Skin epidermis (tissue), 12 donors: ENCODE results near the gene ABCC4.
A peak's percentile ranks its signal among the peaks of the same experiment; 100 is the strongest.

Source experiments
- H3K27ac ChIP-seq, 21 experiments: fragments of 200-600 bp; sonication (generic) in 11 of 21; one replicate each; pipeline ENCODE4 v1.5.0; 2020; ENCODE audit warnings: mild to moderate bottlenecking in 3 of 21, inconsistent platforms in 2 of 21, moderate library complexity in 2 of 21
- H3K4me3 ChIP-seq, 7 experiments: fragments of 200-600 bp; sonication (generic) in 2 of 7; one replicate each; pipeline ENCODE4 v1.5.0; 2020; ENCODE audit warnings: inconsistent platforms in 2 of 7, mild to moderate bottlenecking in 2 of 7, moderate library complexity in 1 of 7

The ABCC4 gene

DNA sequence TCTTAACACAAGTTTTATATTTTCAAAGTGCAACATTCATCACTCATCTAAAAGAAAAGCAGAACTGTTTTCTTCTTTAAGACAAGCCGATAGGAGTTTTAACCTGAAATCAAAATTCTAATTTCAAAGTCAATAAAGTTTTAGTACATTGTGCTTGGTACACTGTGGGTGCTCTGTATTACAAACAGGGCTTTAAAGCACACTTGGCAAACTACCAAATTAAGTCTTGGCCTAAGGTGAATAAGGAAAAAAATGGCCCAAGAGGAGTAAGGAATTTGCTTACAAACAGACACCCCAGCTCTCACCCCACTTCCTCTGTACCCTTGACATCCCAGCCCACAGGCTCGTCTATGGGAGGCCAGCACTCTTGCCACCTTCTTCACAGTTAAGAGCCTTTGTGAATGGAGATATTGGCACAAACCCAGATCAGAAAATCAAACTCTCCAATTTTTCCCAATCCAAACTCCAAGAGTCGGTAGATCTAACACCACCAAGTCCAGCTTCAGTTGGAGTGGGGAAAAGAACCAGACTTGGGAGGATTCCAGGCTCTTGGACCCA is 66.0 kb downstream of the ABCC4 start:
- Histone ChIP-seq H3K27ac (no peak overlapping the region), H3K4me3 (no peak overlapping the region)

DNA sequence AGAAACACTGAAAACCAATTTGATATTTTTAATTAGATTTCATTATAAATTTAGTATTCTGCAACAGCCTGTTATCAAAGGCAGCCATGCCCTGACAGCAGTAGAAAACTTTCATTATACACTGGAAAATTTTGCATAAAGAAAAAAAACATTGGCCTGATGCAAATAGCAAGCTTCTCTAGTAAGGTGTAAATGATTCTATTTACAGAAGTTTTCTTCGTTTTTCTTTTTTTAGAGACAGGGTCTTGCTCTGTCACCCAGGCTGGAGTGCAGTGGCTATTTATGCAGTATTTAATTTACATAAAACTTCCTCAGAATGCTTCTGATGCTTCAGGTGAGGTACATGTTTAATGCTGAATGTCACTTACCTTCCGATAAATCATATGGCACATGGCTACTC is 67.0 kb downstream of the ABCC4 start:
- no peak overlapping the region for H3K27ac ChIP-seq
- H3K4me3 ChIP-seq, result no peak overlapping the region

DNA sequence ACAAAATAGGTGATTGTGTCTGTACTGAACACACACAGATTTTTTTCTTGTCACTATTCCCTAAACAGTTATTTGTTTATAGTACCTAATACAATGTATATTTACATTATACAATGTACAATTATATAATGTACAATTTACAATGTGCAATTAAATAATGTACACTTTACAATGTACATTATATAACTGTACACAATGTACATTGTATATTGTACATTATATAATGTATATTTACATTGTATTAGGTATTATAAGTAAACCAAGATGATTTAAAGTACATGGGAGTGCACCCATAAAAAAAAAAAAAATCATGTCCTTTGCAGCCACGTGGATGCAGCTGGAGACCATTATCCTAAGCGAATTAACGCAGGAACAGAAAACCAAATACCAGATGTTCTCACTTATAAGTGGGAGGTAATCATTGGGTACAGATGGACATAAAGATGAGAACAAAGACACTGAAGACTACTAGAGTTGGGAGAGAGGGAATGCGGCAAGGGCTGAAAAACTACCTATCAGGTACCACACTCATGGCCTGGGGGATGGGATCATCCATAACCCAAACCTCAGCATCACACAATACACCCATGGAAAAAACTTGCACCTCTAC is 68.1 kb downstream of the ABCC4 start:
- no peak overlapping the region for H3K27ac ChIP-seq
- H3K4me3 ChIP-seq, result no peak overlapping the region

DNA sequence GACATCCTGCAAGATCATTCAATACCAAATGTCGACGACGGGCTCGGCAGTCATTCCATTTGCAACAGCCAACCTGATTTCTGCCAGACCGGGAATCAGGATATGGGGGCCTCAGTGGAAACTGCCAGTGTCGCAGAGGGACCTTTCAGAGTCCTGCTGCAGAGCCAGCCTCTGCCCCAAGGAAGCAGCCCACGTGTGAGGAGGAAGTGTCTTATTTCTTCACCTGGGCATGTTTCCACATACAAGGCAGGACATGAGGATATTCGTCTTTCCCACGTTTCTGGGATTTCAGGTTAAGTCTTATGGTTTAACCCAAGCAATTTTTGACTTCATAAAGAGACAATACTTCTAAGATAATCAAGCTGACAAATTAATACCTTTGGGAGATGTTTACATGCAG is 69.9 kb downstream of the ABCC4 start:
- H3K4me3 ChIP-seq, result no peak overlapping the region
- H3K27ac ChIP-seq, result no peak overlapping the region

DNA sequence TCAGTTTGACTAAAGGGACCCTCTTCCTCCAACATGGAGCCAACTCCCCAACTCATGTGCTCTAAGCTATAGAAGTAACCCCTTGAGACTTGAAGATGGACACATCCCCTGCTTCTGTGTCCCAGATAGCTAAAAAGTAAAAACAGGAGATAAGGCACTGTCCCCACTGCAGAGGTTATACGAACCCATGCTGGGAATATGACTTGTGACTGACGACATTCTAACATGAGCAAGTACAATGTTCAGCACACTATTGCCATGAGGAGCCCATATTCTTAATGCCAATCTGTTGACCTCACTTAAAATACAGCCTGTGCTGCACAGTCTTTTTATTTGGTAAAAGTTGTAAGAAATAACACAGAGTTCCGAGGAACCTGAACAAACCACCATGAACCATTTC is 71.4 kb downstream of the ABCC4 start:
- no peak overlapping the region for H3K27ac ChIP-seq
- H3K4me3 ChIP-seq, result no peak overlapping the region

DNA sequence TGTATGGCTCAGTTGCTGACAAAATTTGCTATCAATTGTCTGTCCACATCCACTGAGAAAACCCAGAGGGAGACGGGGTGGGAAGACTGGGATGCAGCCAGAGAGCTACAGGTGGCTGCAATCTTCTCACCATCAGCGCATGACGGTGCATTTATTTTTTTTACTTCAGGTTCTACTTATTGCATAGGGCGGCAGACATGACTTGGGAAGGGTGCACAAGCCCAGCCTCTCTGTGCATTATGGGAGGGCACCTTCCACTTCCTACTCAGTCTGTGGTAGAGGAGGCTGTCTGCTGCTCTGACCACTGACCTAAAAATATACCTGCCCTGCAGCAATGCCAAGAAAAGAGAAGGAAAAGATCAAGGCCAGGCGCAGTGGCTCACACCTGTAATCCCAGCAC is 73.1 kb downstream of the ABCC4 start:
- Histone ChIP-seq H3K4me3 (no peak overlapping the region), H3K27ac (peak overlapping the region in 3 of 21 experiments; percentile 28 to 78 (median 74))

DNA sequence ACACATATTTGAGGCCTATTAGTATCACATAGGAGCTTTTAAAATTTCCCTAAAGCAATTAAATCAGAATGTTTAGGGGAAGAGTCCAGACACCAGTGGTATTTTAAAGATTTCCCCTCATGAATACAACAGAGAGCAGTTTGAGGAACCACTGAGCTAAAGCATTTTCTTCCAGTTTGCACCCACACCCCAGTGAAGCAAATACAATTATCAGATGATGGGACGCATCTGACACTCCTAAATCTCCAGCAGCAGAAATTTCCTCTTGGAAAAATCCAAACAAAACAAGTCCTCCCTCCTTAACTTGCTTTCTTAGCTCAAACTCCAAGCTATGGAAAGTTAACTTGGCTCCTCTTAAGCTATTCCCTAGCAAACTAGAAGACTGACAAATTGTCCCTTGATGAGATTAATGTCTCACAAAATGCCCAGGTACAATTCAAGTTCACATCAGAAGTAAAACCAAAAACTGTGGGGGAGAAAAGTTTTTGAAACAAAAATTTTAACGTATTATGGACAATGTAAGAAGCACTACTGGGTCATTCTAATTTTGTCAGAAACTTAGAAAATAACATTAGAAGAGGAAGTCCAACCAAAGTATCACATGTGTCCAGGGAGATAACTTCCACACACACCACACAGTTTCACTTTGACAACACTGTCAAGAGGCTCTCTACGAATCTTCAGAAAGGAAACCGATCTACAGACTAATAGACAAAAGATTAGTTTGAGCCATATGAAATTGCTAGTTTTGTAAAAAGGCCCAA is 74.1 kb downstream of the ABCC4 start:
- Histone ChIP-seq H3K27ac (peak overlapping the region in 4 of 21 experiments; percentile 38 to 78 (median 73)), H3K4me3 (no peak overlapping the region)

DNA sequence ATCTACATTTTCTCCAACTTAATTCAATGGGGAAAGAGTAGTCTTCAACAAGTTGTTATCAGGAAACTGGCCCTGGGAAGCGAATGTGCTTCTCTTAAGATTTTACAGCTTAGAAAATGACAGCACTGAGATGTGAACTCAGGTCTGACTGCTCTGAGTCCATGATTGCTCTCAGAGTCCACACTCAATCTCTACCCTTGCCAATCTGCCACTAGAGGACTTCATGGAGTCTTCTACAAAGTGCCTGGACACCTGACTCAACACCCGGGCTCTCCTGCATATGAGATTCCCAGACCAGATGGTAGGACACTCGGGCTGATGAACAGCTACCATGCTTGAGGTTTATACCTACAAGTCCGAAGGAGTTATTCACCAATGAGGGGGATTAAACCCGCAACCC is 74.8 kb downstream of the ABCC4 start:
- Histone ChIP-seq H3K27ac (peak overlapping the region in 6 of 21 experiments; percentile 12 to 78 (median 50)), H3K4me3 (no peak overlapping the region)

DNA sequence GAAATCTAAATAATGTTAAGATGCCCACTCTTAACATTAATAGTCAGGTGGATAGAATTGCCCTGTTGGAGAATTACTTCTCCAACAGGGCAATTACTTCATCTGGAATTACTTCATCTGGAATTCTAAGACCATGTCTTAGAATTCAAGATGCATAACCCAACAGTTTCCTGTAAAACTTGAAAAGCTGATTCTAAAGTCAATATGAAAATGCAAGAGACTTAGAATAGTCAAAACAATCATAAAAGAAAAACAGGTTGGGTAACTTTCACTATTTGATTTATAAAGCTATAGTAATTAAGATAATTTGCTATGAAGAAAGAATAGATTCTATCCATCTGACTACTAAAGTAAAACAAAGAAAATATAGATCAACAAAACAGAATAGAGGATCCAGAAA is 75.2 kb downstream of the ABCC4 start:
- Histone ChIP-seq H3K27ac (peak overlapping the region in 2 of 21 experiments; percentile 38 to 78), H3K4me3 (no peak overlapping the region)

DNA sequence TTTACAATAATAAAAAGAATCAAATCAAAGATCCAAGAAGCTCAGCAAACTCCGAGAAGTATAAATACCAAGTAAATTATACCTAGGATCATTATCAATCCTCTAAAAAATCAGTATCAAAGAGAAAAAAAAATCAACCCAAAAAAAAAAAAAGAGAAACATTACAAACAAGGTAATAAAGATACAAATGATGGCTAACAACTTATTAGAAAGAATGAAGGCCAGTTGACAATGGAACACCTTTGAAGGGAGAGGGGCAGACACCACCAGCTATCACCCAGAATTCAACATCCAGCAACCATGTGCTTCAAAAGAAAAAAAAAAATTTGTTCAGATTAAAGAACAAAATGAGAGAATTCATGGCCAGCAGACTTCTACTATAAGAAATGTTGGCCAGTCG is 77.2 kb downstream of the ABCC4 start:
- no peak overlapping the region for H3K4me3 ChIP-seq
- H3K27ac ChIP-seq, result no peak overlapping the region

DNA sequence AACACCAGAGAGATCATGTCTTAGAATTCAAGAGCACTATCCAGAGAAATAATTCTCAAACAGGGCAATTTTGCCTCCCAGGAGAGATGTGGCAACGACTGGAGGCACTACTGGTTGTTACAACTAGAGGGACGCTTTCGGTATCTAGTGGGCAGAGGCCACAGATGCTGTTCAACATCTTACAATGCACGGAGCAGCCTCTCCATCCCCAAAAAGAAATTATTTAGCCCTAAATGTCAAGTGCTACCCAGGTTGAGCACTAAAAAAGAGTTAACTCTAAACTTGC is 78.6 kb downstream of the ABCC4 start:
- H3K27ac ChIP-seq, result no peak overlapping the region
- H3K4me3 ChIP-seq, result no peak overlapping the region

DNA sequence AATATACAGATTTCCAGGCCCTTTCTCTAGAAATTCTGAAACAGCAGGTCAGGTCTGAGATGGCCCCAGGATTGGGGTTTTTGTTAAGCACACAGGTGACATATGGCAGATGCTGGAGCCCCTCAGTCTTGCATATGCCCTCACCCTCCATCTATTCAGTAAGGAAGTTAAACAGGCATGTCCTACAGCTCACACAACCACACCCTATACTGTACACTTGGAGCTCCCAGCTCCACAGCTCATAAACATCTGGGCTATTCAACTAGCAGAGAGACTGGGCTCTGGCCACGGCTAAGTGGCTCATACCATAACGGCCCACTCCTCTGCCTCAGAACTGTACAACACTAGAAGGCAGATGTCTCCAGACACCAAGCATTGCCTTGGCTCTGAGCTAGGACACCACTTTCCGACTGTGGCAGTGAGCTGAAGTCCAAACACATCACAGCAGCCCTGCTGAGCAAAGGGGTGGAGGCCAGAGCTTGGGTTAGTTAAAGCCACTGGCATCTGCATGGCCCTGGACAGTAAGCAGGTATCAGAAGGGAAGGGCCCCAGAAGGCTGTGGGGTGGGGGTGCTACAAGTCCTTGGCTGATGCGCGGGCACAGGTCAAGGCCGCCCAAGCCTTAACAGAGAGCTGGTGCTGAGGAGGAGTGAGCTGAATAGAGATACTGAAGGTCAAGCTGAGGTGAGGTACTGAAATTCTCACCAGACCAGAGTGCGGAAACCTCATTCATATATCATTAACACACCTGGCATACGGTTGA is 79.1 kb downstream of the ABCC4 start:
- H3K4me3 ChIP-seq, result no peak overlapping the region

DNA sequence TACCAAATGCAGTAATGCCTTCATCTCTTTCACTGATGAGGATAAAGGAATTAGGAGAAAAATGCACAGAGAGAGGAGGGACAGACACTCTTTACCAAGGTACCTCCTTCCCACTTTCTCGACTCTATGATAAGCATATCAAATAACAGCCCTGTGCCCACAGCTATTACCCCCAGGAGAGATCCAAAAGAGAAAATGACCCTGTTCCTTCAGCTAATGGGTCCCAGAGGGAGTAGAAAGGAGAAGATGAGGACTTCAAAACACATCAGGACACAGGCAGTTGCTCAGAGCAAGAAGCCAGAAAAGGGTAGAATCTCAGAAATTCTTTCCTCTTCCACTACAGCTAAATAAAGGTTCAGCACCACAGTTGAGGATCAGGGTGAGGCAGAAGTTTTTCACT is 80.6 kb downstream of the ABCC4 start:
- Histone ChIP-seq H3K4me3 (no peak overlapping the region), H3K27ac (no peak overlapping the region)

More for the DNA sequence above, 79.1 kb downstream of the ABCC4 start:
- H3K27ac ChIP-seq, result no peak overlapping the region

DNA sequence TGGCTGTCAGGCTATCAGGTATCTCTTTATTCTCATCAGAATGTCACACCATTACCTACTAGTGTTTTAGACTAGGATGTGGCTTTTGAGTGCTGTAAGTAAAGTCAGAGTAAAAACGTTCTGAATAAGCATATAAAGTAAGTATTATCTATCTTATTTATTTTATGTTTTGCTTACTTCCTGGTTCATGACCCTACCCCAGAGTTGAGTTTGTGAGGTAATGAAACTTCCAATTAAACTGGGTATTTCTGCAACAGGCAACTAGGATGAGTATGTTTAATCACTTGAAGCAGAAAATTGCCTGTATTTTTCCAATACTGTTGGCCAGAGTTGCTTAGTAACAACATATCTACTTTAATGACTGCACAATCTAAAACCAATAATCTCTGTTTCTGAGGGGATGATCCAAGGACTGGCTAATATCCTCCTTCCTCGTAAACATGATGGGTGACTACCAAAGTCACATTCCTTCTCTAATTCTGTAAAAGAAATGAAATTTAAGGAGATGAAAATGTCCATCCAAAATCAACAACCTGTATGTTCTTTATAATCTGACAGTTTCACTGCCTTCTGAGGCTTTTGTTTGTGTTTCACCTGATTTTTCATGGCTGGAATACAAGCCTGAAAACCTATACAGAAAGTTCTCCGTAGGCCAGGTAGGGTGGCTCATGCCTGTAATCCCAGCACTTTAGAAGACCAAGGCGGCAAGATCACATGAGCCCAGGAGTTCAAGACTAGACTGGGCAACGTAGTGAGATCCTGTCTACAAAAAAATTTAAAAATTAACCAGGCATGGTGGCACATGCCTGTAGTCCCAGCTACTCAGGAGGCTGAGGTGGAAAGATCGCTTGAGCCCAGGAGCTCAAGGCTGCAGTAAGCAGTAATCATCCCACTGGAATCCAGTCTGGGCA is 83.1 kb downstream of the ABCC4 start:
- no peak overlapping the region for H3K4me3 ChIP-seq
- no peak overlapping the region for H3K27ac ChIP-seq

DNA sequence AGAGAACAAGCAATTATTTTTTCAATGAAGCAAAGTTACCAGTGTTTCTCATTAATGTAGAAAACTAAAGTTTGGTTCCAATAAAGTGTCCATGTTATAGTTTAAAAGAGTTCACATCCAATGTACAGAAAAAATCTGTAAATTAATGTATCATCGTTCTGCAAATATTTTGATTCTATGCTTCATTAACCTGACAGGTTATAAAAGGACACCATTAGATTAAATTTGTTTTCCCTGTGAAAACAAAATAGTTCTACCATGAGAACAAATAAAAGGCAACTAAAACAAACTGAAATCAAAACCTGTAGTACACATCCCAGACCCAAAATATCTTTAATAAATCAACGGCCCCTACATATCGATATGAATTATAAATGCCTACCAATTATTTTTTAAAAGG is 85.1 kb downstream of the ABCC4 start:
- no peak overlapping the region for H3K4me3 ChIP-seq
- no peak overlapping the region for H3K27ac ChIP-seq

DNA sequence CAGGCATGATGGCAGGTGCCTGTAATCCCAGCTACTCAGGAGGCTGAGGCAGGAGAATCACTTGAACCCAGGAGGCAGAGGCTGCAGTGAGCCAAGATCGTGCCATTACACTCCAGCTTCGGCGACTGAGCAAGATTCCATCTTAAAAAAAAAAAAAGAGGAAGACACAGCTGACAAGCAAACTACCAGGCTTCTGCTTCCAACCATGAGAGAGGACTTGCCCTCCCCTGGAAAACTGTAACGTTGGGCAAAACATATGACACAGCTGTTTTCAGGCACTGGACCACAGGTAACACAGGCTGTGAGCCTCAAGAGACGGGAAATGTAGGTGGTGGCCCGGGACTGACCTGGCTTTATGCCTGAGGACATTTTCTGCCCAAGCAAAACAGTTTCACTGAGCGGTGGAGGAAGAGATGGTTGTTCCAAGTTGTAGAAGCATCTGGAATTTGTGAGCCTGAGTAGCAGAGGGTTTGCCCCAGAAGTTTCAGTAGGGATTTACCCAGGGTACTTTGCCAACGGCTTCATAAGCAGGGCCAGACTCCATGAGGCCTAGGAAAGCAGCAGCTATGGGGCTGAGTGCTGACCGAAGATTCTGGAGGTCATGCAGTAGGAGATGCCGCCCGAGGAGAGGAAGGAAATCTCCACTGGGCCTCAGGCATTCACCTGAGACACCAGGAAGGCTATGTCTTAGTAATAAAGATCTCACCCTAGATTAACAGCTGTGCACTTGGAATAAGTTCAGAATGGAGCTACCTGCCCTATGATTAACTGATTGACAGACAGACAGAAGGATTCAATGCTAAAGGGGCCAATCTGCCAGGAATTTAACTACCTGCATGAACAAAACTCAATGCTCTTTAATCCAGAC is 88.0 kb downstream of the ABCC4 start:
- Histone ChIP-seq H3K4me3 (no peak overlapping the region), H3K27ac (no peak overlapping the region)

DNA sequence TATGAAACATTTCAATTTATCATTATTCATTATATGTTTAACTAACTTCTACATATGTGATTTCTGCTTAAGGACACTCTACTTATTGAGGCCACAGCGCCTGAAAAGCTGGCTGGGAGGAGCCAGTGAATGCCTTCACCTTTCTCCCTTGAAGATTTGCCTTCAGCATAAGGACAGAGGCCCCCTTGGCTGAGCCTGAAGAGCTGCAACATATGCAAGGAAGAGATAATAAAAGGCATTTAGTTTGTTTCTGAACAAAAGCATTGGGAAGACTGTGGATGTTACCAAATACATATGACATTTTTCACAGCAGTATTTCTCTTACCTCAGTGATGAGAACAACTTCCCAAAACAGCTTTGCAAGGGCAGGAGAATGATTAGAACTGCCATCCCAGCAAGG is 92.1 kb downstream of the ABCC4 start:
- no peak overlapping the region for H3K4me3 ChIP-seq
- H3K27ac ChIP-seq, result no peak overlapping the region

DNA sequence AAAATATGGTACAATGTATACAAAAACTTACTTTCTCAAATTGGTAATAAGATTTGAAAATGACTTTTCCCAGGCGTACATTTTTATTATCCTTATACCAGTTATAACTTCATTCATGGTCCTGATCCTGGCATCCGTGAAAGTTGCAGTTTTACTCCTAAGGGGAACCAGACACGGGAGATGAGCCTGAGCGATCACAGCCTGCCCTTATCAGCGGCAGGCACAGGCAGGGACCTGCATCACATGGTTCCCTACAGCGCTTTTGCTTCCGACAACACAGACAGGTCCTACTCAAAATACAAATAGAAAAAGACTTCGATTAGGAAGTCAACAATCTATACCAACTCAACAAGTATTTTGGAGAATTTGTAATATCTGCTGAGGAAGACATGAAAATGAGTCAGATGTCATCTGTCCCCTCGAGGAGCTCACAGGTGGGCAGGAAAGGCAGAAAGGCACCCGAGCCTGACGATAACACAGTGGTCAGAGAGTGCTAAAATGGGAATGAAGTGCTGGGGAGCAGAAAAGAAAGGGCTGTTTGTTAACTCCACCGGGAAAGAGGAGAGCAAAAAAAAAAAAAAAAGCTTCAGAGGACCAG is 93.4 kb downstream of the ABCC4 start:
- no peak overlapping the region for H3K27ac ChIP-seq
- H3K4me3 ChIP-seq, result no peak overlapping the region

DNA sequence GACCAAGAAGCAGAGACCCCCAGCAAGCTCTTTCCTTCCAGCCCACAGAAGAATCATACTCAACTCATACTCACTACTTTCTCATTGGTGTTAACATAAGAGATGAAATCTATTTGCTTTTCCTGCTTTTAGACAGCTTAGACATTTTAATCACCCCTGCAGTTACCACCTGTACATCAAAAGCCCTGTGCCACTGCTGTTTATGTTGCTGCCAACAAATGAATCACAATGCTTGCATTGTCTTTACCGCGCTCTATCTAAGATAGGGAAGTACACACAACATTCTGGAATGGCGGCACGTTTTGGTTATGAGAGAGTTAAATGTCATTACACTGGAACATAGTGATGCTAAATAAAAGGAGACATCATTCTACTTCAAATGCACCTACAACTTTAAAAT is 95.1 kb downstream of the ABCC4 start:
- H3K4me3 ChIP-seq, result no peak overlapping the region
- H3K27ac ChIP-seq, result no peak overlapping the region
